HUES64 (cell line): ENCODE results near the gene JOSD1. TPM values are rescaled to one million over a fixed set of nuclear protein-coding genes. Genes with fewer than 3 reads are reported as not detected.

Experiments used
- H3K27ac ChIP-seq: 2 replicates; pipeline ENCODE4 v1.7.0; 2013; ENCODE audit warnings: low read depth, low read length, inconsistent platforms
- H3K27me3 ChIP-seq: 2 replicates; pipeline ENCODE4 v1.6.1; 2013; ENCODE audit warnings: mild to moderate bottlenecking, low read length; ENCODE audit not compliant: insufficient read depth
- H3K36me3 ChIP-seq: 2 replicates; pipeline ENCODE4 v1.6.1; 2013; ENCODE audit warnings: mild to moderate bottlenecking, low read length; ENCODE audit not compliant: insufficient read depth
- H3K4me1 ChIP-seq: 2 replicates; pipeline ENCODE4 v1.6.1; 2013; ENCODE audit warnings: mild to moderate bottlenecking, low read length, moderate library complexity; ENCODE audit not compliant: insufficient read depth
- H3K4me3 ChIP-seq: 2 replicates; pipeline ENCODE4 v1.5.1; 2013; ENCODE audit warnings: mild to moderate bottlenecking, low read length, moderate library complexity
- H3K9ac ChIP-seq: 2 replicates; pipeline ENCODE4 v1.6.1; 2013; ENCODE audit warnings: mild to moderate bottlenecking, low read depth, low read length
- H3K9me3 ChIP-seq: 2 replicates; pipeline ENCODE4 v1.6.1; 2013; ENCODE audit warnings: low read depth, low read length; ENCODE audit not compliant: insufficient read depth
- WGBS: fragments of 150-250, 120-280 bp; methylation state at CpG from one replicate; pipeline ENCODE4 v1.1.7; 2013; ENCODE audit warnings: missing lambda C conversion rate; 5-methylcytosine and 5-hydroxymethylcytosine counted together
- polyA plus RNA-seq, 2 experiments: library from polyadenylated mRNA; stranded (reverse); fragments of 50-300 nt; gene quantifications; one replicate each; pipeline ENCODE4 v1.2.3, GENCODE V29; 2013

Gene JOSD1
- 14.3 TPM for polyA plus RNA-seq (2013, experiment 1 of 2)
- polyA plus RNA-seq (2013, experiment 2 of 2), result 19.0 TPM

DNA sequence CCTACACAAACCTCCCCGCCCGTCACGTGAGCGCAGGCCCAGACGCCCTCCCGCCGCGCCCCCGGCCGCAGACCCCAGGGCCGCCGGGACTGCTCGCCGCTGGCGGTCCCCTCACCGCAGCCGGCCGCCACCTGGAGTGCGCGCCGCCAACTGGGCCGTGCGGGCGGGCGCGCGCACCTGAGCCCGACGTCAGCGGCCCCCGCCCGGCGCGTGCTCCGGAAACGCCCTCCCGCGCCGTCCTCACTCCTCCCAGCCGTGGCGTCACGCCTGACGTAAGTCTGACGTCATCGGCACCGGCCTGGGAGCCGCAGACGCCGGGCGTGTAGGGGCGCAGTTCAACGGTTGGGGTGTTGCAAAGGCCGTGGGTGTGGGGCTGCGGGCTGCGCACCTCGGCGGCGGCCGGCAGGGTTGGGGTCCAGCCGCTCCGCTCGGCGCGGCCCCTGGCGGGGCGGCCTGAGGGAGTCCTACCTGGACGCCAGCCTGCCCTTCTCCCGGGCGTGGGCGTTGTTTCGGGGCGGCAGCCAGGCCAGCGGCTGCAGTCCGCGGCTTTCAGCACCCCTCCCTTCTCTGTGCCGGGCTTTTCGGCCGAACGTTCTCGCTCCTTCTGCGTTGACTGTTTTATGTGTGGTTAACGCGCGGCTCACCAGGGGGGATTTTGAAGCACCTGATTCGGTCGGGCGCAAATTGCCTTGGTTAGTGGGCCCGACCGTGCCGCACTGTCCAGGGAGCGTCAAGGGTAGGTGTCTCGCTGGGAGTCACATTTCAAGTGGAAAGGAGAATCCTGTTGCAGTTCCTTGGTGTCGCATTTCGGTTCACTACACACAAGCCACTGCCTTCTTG, at the start of gene JOSD1:
Gene JOSD1 (minus strand): TSS at position 155 of the 840 bp plus-strand sequence. CDS start 956 bp downstream, outside the sequence.
- Histone ChIP-seq H3K4me1 (peaks cover 32% of the 10 kb centered on the region), H3K27ac (peak within 1 kb of the TSS; percentile 93), H3K36me3 (peaks cover 14% of the 10 kb centered on the region), H3K9me3 (no peaks in the 10 kb centered on the region), H3K4me3 (peak within 1 kb of the TSS; percentile 92), H3K9ac (peak within 1 kb of the TSS; percentile 87), H3K27me3 (no peaks in the 10 kb centered on the region)
- under 1% methylated on average over 94 of the region's 94 CpGs for WGBS

DNA sequence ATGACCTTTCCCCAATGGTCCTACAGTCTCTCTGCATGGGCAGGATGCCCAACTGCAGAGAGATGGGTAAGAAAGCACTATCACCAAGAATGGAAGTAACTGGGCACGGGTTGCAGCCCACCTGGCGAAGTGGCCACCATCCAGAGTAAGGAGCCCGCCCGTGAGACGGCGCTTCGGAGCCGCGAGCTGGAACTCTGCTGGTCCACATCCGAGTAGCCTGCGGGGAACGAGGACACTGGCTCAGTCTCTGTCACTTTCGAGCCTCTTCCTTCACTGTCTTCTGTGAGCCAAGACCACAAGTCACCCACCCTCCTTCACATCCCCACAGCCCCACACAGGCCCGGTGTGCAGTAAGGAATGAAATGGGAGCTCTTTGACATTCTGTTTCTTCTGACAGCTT, 49.4 kb upstream of the JOSD1 start:
- Histone ChIP-seq H3K27ac (no peak overlapping the region), H3K27me3 (no peaks in the 10 kb centered on the region), H3K9ac (no peak overlapping the region), H3K4me3 (no peak overlapping the region), H3K9me3 (no peaks in the 10 kb centered on the region), H3K4me1 (peaks cover 7% of the 10 kb centered on the region), H3K36me3 (peaks cover 2% of the 10 kb centered on the region; the same call in 1 of the 2 replicates)
- 94% methylated on average over 14 of the region's 14 CpGs for WGBS

DNA sequence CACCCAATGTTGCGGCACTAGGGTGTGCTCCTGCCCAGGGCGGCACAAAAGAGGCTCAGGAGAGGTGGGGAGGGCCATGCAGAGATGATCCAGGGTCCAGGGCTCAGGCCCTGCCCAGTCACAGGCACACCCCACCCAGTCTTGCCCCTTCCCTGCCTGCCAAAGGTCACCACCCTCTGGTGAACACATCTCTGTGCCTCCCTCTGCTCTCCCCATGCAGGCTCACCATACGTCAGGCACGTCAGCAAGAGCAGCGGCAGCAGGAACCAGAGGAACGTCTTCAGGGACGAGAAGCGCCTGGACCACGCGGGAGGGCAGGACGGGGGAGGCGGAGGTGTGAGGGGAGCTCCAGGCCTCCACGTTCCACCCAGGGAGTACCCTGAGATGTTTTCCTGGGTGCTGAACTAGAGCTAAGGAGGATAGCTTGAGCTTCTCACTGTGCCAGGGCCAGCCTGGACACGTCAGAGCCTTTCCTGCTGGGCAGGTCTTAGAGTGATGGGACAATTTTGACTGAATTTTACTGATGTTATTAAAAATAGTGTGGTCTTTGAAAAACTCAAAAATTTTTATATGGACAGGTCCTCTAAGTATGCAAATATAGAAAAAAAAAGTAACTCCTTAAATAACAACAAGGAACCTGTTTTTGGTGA, 47.9 kb upstream of the JOSD1 start:
- no peak overlapping the region for H3K4me3 ChIP-seq
- H3K4me1 ChIP-seq, result no peaks in the 10 kb centered on the region
- WGBS, result 90% methylated on average over 14 of the region's 14 CpGs
- H3K27ac ChIP-seq, result no peak overlapping the region
- H3K9ac ChIP-seq, result no peak overlapping the region
- H3K9me3 ChIP-seq, result no peaks in the 10 kb centered on the region
- H3K27me3 ChIP-seq, result no peaks in the 10 kb centered on the region
- H3K36me3 ChIP-seq, result peaks cover 2% of the 10 kb centered on the region; the same call in 1 of the 2 replicates

DNA sequence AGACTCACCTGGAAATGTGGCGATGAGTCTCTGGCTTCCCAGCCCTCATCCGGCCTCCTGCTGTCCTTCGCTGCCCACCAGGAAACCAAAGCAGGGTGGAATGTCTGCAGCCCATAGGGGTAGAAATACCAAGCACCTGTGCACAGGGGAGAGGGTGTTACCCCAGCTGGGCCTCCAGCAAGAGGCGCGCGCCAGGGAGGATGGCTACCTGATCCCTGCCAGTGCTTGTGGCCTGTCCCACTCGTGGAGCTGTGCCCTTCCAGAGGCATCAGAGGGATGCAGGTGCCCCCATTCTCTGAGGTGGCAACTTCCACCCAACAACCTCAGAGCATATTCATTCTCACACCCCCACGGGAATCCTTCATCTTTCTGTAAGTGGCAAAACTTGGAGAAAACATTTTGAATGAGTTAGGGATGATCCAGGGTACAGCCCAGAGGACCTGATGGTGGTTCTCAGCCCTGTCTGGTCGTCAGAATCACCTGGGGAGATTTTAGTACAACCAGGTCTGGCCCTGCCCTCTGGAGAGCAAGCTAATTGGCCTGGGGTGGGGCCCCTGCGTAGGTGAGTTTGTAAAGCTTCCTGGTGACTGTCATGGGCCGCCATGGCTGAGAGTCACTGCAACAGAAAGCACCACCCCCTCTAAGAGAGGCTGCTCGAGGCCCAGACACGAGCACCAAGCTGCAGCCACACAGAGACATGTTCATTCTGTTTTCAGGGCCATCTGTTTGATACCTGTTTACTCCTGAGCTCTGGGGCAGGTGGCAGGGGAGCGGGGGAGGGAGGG, 45.1 kb upstream of the JOSD1 start:
- no peaks in the 10 kb centered on the region for H3K27me3 ChIP-seq
- peaks cover 13% of the 10 kb centered on the region for H3K36me3 ChIP-seq

DNA sequence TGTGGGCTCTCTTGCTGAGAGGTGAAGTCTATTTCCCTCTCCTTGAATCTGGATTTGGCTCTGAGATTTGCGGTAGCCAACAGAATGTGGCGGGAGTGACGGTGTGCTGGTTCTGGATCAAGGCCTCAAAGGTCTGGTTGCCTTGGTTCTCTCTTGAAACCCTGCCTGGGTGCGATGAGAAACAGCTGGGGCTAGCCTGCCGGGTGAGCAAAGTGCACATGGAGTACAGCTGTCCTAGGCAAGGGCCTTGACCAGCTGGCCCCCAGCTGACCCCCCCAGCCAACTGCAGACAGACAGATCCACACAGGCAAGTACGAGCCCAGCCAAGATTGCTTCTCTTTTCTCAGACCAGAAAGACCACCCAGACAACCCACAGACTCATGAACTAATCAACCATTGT, 44.2 kb upstream of the JOSD1 start:
- Histone ChIP-seq H3K36me3 (peaks cover 18% of the 10 kb centered on the region; the same call in 1 of the 2 replicates), H3K27me3 (no peaks in the 10 kb centered on the region), H3K4me1 (no peaks in the 10 kb centered on the region), H3K27ac (no peak overlapping the region), H3K4me3 (no peak overlapping the region), H3K9me3 (no peaks in the 10 kb centered on the region), H3K9ac (no peak overlapping the region)
- 96% methylated on average over 6 of the region's 6 CpGs for WGBS

More for the DNA sequence above, 45.1 kb upstream of the JOSD1 start:
- no peak overlapping the region for H3K27ac ChIP-seq
- no peaks in the 10 kb centered on the region for H3K9me3 ChIP-seq
- no peak overlapping the region for H3K4me3 ChIP-seq
- no peak overlapping the region for H3K9ac ChIP-seq
- WGBS, result 92% methylated on average over 14 of the region's 14 CpGs
- no peaks in the 10 kb centered on the region for H3K4me1 ChIP-seq

GRCh38 chr22:38742176-38742942, 41.6 kb upstream of the JOSD1 start:
- no peak overlapping the region for H3K27ac ChIP-seq
- peaks cover 34% of the 10 kb centered on the region for H3K36me3 ChIP-seq
- 94% methylated on average over 25 of the region's 25 CpGs for WGBS

DNA sequence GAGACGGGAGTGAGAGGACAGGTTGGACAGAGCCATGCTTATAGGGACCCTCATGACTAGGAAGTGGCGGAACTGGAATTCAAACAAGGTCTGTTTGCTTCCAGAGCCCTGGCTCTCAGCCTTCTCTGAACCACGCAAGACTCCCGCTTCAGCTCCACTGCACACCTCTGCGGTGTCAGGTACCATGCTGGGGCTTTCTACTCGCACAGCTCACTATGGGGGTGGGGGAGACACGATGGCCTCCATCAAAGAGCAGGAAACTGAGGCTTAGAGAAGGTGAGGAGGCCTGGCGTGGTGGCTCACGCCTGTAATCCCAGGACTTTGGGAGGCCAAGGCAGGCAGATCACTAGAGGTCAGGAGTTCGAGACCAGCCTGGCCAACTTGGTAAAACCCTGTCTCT, 40.8 kb upstream of the JOSD1 start:
- 93% methylated on average over 10 of the region's 10 CpGs for WGBS
- Histone ChIP-seq H3K9me3 (no peaks in the 10 kb centered on the region), H3K27ac (no peak overlapping the region), H3K9ac (no peak overlapping the region), H3K4me3 (no peak overlapping the region), H3K4me1 (no peaks in the 10 kb centered on the region), H3K36me3 (peaks cover 34% of the 10 kb centered on the region), H3K27me3 (no peaks in the 10 kb centered on the region)

More at GRCh38 chr22:38742176-38742942, 41.6 kb upstream of the JOSD1 start:
- no peak overlapping the region for H3K9ac ChIP-seq
- no peaks in the 10 kb centered on the region for H3K27me3 ChIP-seq
- no peaks in the 10 kb centered on the region for H3K9me3 ChIP-seq
- H3K4me1 ChIP-seq, result no peaks in the 10 kb centered on the region
- no peak overlapping the region for H3K4me3 ChIP-seq

DNA sequence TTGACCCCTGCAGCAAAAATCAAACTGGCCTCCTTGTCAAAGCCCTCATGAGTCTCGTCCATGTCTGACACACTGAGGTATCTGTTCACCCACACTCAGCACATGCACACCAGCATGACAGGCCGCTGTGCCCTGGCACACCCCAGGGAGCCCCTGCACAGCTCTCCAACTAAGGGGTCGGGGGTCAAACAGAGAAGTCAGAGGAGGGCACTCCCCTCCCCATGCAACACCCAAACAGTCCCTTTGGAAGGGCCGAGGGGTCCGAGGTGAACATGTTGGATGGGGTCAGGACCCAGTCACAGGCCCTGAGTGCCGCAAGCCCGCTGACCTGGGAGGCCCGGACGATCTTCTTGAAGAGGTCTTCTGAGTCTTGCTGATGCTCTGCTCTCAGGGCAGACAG, 40.4 kb upstream of the JOSD1 start:
- Histone ChIP-seq H3K36me3 (peaks cover 34% of the 10 kb centered on the region), H3K9me3 (no peaks in the 10 kb centered on the region), H3K27me3 (no peaks in the 10 kb centered on the region), H3K27ac (no peak overlapping the region), H3K4me1 (no peaks in the 10 kb centered on the region), H3K9ac (no peak overlapping the region), H3K4me3 (no peak overlapping the region)
- 95% methylated on average over 9 of the region's 9 CpGs for WGBS

DNA sequence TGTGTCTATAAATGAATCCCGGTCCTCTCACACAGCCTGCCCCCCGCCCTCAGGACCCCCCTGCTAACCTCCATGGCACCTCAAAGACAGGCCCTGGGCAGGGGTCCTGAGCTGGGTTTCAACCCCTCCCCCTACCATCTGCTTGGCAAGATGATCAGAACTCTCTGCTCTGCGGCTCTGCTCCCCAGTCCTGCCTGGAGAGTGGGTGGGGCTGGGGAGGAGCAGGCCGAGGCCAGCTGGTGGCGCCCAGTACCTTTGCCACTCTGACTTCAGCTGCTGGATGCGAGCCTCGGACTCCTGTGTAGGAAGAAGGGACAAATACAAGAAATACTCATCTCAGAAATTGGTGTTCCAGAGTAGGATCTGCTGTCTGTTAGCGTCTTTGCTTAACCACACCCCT, 40.0 kb upstream of the JOSD1 start:
- Histone ChIP-seq H3K27ac (no peak overlapping the region), H3K4me1 (no peaks in the 10 kb centered on the region), H3K9ac (no peak overlapping the region), H3K27me3 (no peaks in the 10 kb centered on the region), H3K36me3 (peaks cover 34% of the 10 kb centered on the region), H3K4me3 (no peak overlapping the region), H3K9me3 (no peaks in the 10 kb centered on the region)
- 86% methylated on average over 8 of the region's 8 CpGs for WGBS

GRCh38 chr22:38740116-38740723, 39.5 kb upstream of the JOSD1 start:
- Histone ChIP-seq H3K9me3 (no peaks in the 10 kb centered on the region), H3K4me1 (no peaks in the 10 kb centered on the region), H3K4me3 (no peak overlapping the region), H3K27ac (no peak overlapping the region), H3K27me3 (no peaks in the 10 kb centered on the region), H3K9ac (no peak overlapping the region), H3K36me3 (peaks cover 34% of the 10 kb centered on the region)
- WGBS, result 92% methylated on average over 15 of the region's 15 CpGs
